GM21529 (cell line): ENCODE measurements around the gene SLC4A8.
A peak's percentile ranks its signal among the peaks of the same experiment; 100 is the strongest.

Experiments
- ATAC-seq: cut with Tn5 transposase; IDR thresholded peaks from one replicate; pipeline ENCODE4 v1.9.1; 2021; ENCODE audit not compliant: unreplicated experiment

SLC4A8 gene

GRCh38 chr12:51520576-51521325, 96.1 kb downstream of the SLC4A8 start:
- ATAC-seq = no peak

- no peak for ATAC-seq
Measured at GRCh38 chr12:51521554-51522276, 97.1 kb downstream of the SLC4A8 start.

- no peak for ATAC-seq
Measured at GRCh38 chr12:51522696-51523095, 98.1 kb downstream of the SLC4A8 start.

- no peak for ATAC-seq
Measured at GRCh38 chr12:51524386-51524901, 99.8 kb downstream of the SLC4A8 start.

GRCh38 chr12:51525518-51525917, 100.9 kb downstream of the SLC4A8 start:
- ATAC-seq = no peak

- ATAC-seq = no peak
Measured at GRCh38 chr12:51527966-51528365, 103.3 kb downstream of the SLC4A8 start.

- ATAC-seq = no peak
Measured at GRCh38 chr12:51528852-51529650, 104.4 kb downstream of the SLC4A8 start.

GRCh38 chr12:51529651-51529970, 105.0 kb downstream of the SLC4A8 start:
- no peak for ATAC-seq

GRCh38 chr12:51530208-51530607, 105.6 kb downstream of the SLC4A8 start:
- no peak for ATAC-seq

GRCh38 chr12:51531284-51531977, 106.8 kb downstream of the SLC4A8 start:
- ATAC-seq = no peak

- ATAC-seq = peak; percentile 78
Measured at GRCh38 chr12:51531978-51532497, 107.4 kb downstream of the SLC4A8 start.

GRCh38 chr12:51533799-51534198, 109.2 kb downstream of the SLC4A8 start:
- ATAC-seq = no peak

- ATAC-seq = no peak
Measured at GRCh38 chr12:51534216-51535074, 109.8 kb downstream of the SLC4A8 start.

GRCh38 chr12:51536159-51536558, 111.5 kb downstream of the SLC4A8 start:
- ATAC-seq = no peak

GRCh38 chr12:51538149-51538548, 113.5 kb downstream of the SLC4A8 start:
- ATAC-seq = no peak

- ATAC-seq = no peak
Measured at GRCh38 chr12:51538599-51538998, 114.0 kb downstream of the SLC4A8 start.

- ATAC-seq = no peak
Measured at GRCh38 chr12:51540996-51541395, 116.4 kb downstream of the SLC4A8 start.

- ATAC-seq = no peak
Measured at GRCh38 chr12:51546097-51546496, 121.5 kb downstream of the SLC4A8 start.

GRCh38 chr12:51547606-51548005, 123.0 kb downstream of the SLC4A8 start:
- ATAC-seq = no peak

- ATAC-seq = no peak
Measured at GRCh38 chr12:51548241-51548640, 123.6 kb downstream of the SLC4A8 start.
